Aortic smooth muscle cell (primary cell): ENCODE measurements around the gene CLDN15. TPM values are rescaled to one million over a fixed set of nuclear protein-coding genes. Genes with fewer than 3 reads are reported as not detected.

Experiments
- total RNA-seq: library from RNA; depleted of rRNA; stranded (reverse); fragments of >200 nt; gene quantifications from 2 replicates; pipeline ENCODE4 v1.2.3, GENCODE V29; 2014

CLDN15 gene, protein sequence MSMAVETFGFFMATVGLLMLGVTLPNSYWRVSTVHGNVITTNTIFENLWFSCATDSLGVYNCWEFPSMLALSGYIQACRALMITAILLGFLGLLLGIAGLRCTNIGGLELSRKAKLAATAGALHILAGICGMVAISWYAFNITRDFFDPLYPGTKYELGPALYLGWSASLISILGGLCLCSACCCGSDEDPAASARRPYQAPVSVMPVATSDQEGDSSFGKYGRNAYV
- total RNA-seq: 1.4 and 1.8 TPM in 2 replicates

DNA sequence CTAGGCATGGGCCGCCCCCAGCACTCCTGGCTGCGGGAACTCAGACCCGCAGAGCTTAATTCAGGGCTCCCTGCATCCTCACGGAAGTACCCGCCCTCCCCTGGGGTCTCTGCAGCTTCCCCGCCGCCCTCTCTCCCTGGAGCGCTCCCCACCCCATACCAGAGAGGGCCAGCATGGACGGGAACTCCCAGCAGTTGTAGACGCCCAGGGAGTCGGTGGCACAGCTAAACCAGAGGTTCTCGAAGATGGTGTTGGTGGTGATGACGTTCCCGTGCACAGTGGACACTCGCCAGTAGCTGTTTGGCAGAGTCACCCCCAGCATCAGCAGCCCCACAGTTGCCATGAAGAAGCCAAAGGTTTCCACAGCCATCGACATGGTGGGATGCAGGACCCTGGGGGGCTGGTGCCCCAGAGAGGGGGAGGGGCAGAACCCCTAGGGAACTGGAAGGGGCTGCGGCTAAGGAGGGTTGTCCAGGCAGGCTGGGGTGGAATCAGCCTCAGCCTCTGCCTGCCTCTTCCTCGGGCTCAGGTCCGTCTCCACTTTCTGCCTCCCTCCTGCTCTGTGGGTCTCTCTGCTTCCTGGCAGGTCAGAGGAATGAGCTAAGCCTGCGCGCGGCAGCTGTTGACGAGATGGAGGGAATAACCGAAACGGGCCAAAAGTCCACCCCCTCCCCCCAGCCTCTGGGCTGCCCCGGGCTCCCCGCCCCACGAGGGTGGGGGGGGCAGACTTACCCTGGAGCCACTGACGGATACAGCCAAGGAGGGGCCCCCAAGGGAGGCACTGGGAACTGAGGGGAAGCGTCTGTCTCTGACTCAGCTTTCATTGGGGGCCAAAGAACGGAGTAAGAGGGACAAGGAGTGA lies at the start of gene CLDN15:
TSS of gene CLDN15 (minus strand) at position 597 of the 862 bp plus-strand sequence. CDS start at position 376, 221 bp downstream.

DNA sequence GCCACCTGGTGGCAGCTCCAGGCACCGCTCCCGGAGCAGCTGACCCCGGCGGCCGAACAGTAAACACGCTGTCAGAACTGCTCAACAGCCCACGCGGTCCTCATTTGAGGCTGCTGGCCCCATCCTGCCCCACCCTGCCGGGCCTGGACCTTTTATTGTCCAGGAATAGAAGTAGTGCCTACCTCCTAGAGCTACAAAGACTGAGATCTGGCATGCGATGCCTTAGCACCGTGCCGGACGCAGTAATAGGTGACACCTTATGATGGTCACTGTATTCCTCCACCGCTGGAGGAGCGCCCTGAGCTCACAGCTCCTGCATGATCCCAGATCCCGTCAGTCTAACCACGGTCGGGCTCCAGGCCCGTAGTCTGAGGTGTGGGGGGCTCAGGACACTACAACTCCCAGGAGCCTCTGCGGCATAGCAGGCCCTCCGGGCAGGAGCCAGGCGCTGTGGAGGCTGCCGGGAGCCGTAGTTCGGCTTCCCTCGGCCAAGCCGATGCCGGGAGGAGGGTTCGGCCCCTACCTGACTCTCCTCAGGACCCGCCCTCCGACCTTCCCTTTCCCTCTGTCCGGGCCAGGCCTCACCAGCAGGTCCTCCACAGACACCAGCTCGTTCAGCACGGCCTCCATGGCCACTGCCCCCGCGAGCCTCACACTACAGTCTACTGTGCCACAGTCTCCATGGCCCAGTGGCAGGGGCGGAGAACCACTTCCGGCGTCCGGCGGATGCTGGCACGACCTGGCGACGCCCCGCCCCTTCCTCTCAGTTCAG lies 7.0 kb upstream of the CLDN15 start, which contains the start of gene FIS1:
TSS of gene FIS1 (minus strand) at position 707 of the 772 bp plus-strand sequence. CDS start at position 630, 77 bp downstream.

DNA sequence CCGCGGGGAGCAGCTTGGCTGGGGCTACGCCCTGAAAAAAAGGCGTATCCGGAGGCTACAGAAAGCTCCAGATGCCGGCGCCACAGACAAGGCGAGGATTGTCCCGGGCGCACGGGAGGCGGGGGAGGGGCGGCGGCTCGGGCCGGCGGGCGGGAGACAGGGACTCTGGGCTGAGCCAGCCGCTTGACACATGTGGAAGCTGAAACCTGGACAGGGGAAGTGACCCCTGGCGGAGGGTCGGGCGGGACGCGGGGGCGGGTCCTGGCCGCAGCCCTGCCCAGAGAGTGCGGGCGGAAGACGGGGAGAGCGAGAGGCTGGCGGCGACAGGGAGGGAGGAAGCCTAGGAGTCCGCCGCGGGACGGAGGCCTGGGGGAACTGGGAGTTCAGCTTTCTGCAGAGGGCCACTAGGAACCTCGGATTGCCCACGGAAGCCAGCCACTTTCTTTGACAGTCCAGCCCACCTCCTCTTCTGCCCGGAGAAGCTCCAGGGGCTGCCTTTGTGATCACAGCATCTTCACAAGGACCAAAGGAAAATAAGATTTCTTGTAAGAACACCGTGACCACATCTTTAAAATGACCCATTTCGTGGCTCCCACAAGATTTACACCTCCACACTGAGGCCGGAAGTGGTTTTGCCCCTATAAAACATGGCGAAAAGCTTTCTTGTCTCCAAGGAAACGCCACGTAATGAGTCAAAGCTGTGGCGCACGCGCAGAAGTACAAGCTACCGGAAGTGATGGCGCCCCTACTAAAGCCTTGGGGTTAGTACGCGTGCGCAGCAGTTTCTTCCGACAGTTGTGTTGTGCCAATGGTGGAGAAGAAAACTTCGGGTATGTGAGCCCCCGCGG lies 20.0 kb downstream of the CLDN15 start, which contains the start of the genes PLOD3 and ZNHIT1:
TSS of gene PLOD3 (minus strand) at position 194 of the 848 bp plus-strand sequence. CDS start 307 bp downstream, outside the sequence.
TSS of gene ZNHIT1 (plus strand) at position 778 of the 848 bp plus-strand sequence. CDS start at position 809, 31 bp downstream.

DNA sequence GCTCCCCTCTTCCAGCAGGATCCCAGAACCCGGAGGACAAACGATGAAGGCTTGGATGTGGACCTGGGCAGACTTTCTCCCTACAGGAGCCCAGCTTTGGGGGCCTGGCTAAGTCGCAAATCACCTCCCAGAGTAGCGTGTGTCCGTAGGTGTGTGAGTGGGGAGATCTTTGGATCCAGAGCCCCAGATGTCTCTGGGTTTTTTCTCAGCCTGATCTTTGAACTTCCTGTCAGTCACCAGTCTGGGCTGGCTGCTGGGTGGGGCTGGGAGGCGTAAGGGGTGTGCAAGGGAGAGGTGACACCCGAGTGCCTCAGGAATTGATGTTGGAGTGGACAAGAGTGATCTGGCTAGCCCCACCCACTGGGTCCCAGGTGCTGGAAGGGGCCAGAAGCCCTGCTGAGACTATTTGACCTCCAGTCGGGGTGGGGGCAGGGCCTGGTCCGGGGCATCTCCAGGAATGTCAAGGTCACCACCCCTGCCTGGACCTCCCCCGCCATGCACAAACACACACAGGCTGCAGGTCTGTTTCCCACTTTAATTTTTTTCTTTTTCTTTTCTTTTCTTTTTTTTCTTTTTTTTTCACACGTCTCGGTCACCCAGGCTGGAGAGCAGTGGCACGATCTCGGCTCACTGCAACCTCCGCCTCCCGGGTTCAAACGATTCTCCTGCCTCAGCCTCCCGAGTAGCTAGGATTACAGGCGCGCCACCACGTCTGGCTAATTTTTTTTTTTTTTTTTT lies 36.6 kb downstream of the CLDN15 start, which contains the start of gene MOGAT3:
TSS of gene MOGAT3 (minus strand) at position 175 of the 738 bp plus-strand sequence. CDS start 182 bp downstream, outside the sequence.

Other genes starting within 250 kb of the CLDN15 start
- gene MUC17, start 217.7 kb downstream of the CLDN15 start, total RNA-seq: under 0.01 TPM in 1 of 2 replicates, not detected in the other
- 21.1 and 23.5 TPM in 2 replicates for gene TRIM56, start 152.3 kb downstream of the CLDN15 start, total RNA-seq
- gene SERPINE1, start 110.7 kb downstream of the CLDN15 start, total RNA-seq: 413 and 548 TPM in 2 replicates
- 142 and 151 TPM in 2 replicates for gene AP1S1, start 83.3 kb downstream of the CLDN15 start, total RNA-seq
- 0.13 TPM in 1 of 2 replicates, not detected in the other for gene VGF, start 72.2 kb downstream of the CLDN15 start, total RNA-seq
- gene NAT16, start 57.5 kb downstream of the CLDN15 start, total RNA-seq: not detected in 2 replicates
- not detected in 2 replicates for gene MOGAT3, start 36.8 kb downstream of the CLDN15 start, total RNA-seq
- 61.0 and 65.7 TPM in 2 replicates for gene PLOD3, start 20.2 kb downstream of the CLDN15 start, total RNA-seq
- gene ZNHIT1, start 19.6 kb downstream of the CLDN15 start, total RNA-seq: 97.1 and 98.0 TPM in 2 replicates
- gene FIS1, start 7.3 kb upstream of the CLDN15 start, total RNA-seq: 327 and 414 TPM in 2 replicates
- gene IFT22, start 84.0 kb upstream of the CLDN15 start, total RNA-seq: 26.8 and 29.9 TPM in 2 replicates
- 0.12 TPM in 1 of 2 replicates, not detected in the other for gene COL26A1, start 125.1 kb upstream of the CLDN15 start, total RNA-seq